HFF-Myc (cell line): Measurements from ENCODE around the gene TRRAP.

Source experiments
- DNase-seq: peaks from one replicate; pipeline ENCODE4 v3.0.0-alpha.2; 2011; ENCODE audit warnings: low read depth; ENCODE audit errors: extremely low read depth
- H3K4me3 ChIP-seq: replicated peaks from 2 replicates; pipeline ENCODE4 v1.5.1; 2011; ENCODE audit warnings: low read depth, mild to moderate bottlenecking, control low read depth, low read length
- CTCF ChIP-seq: IDR thresholded peaks from 2 replicates; pipeline ENCODE4 v1.5.1; 2012; ENCODE audit warnings: mild to moderate bottlenecking, low read depth, low read length, control low read depth; ENCODE audit errors: missing control alignments

The TRRAP gene

GRCh38 chr7:98933321-98933720 lies 55.0 kb downstream of the TRRAP start:
- DNase-seq = no peak
- no peak overlapping the region for H3K4me3 ChIP-seq
- TF ChIP-seq CTCF = no peak

- DNase-seq = no peak
- TF ChIP-seq CTCF = no peak
- no peak overlapping the region for H3K4me3 ChIP-seq
Observed at GRCh38 chr7:98934267-98934666, 55.9 kb downstream of the TRRAP start.

GRCh38 chr7:98935811-98936210 lies 57.5 kb downstream of the TRRAP start:
- TF ChIP-seq CTCF = no peak
- DNase-seq = no peak
- H3K4me3 ChIP-seq = no peak overlapping the region

- no peak for DNase-seq
- no peak overlapping the region for H3K4me3 ChIP-seq
- no peak for TF ChIP-seq CTCF
Observed at GRCh38 chr7:98943336-98943735, 65.0 kb downstream of the TRRAP start.

- no peak for DNase-seq
- no peak overlapping the region for H3K4me3 ChIP-seq
- TF ChIP-seq CTCF = no peak
Observed at GRCh38 chr7:98944386-98944785, 66.1 kb downstream of the TRRAP start.

GRCh38 chr7:98945852-98946251 lies 67.5 kb downstream of the TRRAP start:
- TF ChIP-seq CTCF = no peak
- no peak overlapping the region for H3K4me3 ChIP-seq
- no peak for DNase-seq

GRCh38 chr7:98946389-98946788 lies 68.1 kb downstream of the TRRAP start:
- no peak overlapping the region for H3K4me3 ChIP-seq
- no peak for TF ChIP-seq CTCF
- DNase-seq = no peak
